ENCODE measurements around the gene LMBR1.
A peak's percentile ranks its signal among the peaks of the same experiment; 100 is the strongest.
"Not testable (repeated sequence)": the region's sequence is repeated elsewhere in the genome, so short reads cannot be mapped to it uniquely, and the experiment has no call there.

The LMBR1 gene

DNA sequence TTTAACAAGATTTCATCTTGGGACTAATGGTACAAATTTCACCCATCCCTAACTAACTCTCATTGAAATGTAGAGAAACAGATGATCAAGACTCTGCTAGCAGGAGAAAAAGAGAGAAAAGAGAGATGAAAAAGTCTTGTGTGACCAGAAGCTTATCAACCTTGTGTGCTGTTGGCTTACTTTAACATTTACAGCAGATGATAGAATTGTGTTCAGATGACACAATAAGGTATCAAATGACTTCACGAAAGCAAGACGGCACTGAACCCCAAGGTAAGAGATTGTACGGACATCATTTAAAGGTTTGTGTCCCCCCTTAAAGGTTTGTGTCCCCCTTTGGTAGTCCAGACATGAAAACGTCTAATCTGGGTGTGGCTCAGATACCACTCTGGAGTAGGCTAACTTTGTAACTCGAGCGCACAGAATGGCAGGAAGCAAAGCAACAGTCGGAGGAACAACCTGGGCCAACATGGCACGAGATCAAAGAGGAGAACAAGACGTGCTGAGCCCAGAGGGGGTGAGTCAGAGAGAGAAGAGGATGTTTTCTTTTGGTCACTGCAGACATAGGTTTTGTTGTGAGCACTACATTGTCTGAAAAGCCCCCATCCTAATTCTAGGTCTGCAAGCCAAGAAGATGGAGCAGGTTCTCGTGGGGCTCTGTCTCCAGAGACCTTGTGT lies 10.4 kb upstream of the LMBR1 start:
- Histone ChIP-seq H3K27ac (ENCODE audit: low read depth, low read length) (no peak overlapping the region), H3K79me2 (ENCODE audit: control insufficient read depth, insufficient read depth, low read length, unreplicated experiment) (no peaks in the 10 kb centered on the region), H3K4me3 (ENCODE audit: low read depth, low read length) (no peak overlapping the region), H3K36me3 (ENCODE audit: insufficient read depth, low read length) (no peaks in the 10 kb centered on the region), H3K4me1 (ENCODE audit: control insufficient read depth, insufficient read depth, low read length, unreplicated experiment) (peaks cover 12% of the 10 kb centered on the region), H2AFZ (ENCODE audit: low read length, unreplicated experiment) (no peak overlapping the region), H3K27me3 (ENCODE audit: insufficient read depth, low read length) (no peaks in the 10 kb centered on the region)

DNA sequence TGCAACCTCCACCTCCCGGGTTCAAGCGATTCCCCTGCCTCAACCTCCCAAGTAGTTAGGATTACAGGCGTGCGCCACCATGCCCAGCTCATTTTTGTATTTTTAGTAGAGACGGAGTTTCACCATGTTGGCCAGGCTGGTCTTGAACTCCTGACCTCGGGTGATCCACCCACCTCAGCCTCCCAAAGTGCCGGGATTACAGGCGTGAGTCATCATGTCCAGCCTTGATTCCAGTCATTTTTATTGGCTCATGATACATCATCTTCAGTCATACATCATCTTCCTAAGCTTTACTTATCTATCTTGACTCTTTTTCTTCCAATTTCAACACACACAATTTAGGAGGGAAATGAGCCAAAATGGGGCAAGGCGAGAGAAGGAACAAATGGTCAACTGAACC lies 7.1 kb upstream of the LMBR1 start:
- not testable (repeated sequence) for H3K79me2 ChIP-seq (ENCODE audit: control insufficient read depth, insufficient read depth, low read length, unreplicated experiment); H3K27ac ChIP-seq (ENCODE audit: low read depth, low read length); H3K4me3 ChIP-seq (ENCODE audit: low read depth, low read length); H3K36me3 ChIP-seq (ENCODE audit: insufficient read depth, low read length); H3K27me3 ChIP-seq (ENCODE audit: insufficient read depth, low read length); H2AFZ ChIP-seq (ENCODE audit: low read length, unreplicated experiment)
- H3K4me1 ChIP-seq (ENCODE audit: control insufficient read depth, insufficient read depth, low read length, unreplicated experiment), result peaks cover 12% of the 10 kb centered on the region

DNA sequence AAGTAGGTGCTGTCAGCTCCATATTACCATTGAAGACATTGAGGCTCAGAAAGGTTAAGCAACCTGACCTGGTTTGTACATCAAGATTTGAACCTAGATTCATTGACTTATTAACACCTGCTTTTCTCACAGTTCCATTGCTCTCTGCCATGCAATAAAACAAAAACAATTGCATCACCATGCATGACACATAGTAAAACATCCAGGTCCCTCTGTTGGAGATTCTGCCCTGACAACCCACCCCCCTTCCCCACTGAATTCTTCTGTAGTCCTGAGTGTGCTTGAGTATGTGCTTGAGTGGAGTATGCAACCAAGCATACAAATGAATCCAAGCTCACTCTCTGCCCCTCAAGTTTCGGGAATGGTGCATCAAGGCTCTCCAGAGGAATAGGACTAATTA lies 6.0 kb upstream of the LMBR1 start:
- peaks cover 12% of the 10 kb centered on the region for H3K4me1 ChIP-seq (ENCODE audit: control insufficient read depth, insufficient read depth, low read length, unreplicated experiment)
- H3K36me3 ChIP-seq (ENCODE audit: insufficient read depth, low read length), result no peaks in the 10 kb centered on the region
- no peak overlapping the region for H2AFZ ChIP-seq (ENCODE audit: low read length, unreplicated experiment)
- H3K79me2 ChIP-seq (ENCODE audit: control insufficient read depth, insufficient read depth, low read length, unreplicated experiment), result no peaks in the 10 kb centered on the region
- no peak overlapping the region for H3K27ac ChIP-seq (ENCODE audit: low read depth, low read length)
- no peak overlapping the region for H3K4me3 ChIP-seq (ENCODE audit: low read depth, low read length)
- H3K27me3 ChIP-seq (ENCODE audit: insufficient read depth, low read length), result no peaks in the 10 kb centered on the region

DNA sequence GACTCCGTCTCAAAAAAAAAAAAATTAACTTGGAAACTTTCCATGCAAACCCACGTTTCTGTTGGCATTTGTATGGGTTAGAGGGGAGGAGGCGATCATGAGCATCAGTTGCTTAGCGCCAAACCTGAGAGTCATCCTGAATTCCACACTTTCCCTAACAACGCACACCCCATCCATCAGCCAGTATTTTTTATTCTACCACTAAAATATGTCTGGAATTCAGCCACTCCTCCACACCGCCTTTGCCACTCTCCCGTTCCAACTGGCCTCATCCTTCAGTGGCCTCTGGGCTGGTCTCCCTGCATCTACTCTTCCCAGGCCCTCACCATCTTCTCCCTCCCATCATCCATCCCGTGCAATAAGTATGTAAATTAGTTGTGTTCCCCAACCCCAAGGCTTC lies 4.7 kb upstream of the LMBR1 start:
- no peak overlapping the region for H2AFZ ChIP-seq (ENCODE audit: low read length, unreplicated experiment)
- H3K4me1 ChIP-seq (ENCODE audit: control insufficient read depth, insufficient read depth, low read length, unreplicated experiment), result peaks cover 4% of the 10 kb centered on the region
- H3K27me3 ChIP-seq (ENCODE audit: insufficient read depth, low read length), result no peaks in the 10 kb centered on the region
- no peaks in the 10 kb centered on the region for H3K36me3 ChIP-seq (ENCODE audit: insufficient read depth, low read length)
- H3K79me2 ChIP-seq (ENCODE audit: control insufficient read depth, insufficient read depth, low read length, unreplicated experiment), result no peaks in the 10 kb centered on the region
- H3K27ac ChIP-seq (ENCODE audit: low read depth, low read length), result no peak overlapping the region
- H3K4me3 ChIP-seq (ENCODE audit: low read depth, low read length), result no peak overlapping the region

DNA sequence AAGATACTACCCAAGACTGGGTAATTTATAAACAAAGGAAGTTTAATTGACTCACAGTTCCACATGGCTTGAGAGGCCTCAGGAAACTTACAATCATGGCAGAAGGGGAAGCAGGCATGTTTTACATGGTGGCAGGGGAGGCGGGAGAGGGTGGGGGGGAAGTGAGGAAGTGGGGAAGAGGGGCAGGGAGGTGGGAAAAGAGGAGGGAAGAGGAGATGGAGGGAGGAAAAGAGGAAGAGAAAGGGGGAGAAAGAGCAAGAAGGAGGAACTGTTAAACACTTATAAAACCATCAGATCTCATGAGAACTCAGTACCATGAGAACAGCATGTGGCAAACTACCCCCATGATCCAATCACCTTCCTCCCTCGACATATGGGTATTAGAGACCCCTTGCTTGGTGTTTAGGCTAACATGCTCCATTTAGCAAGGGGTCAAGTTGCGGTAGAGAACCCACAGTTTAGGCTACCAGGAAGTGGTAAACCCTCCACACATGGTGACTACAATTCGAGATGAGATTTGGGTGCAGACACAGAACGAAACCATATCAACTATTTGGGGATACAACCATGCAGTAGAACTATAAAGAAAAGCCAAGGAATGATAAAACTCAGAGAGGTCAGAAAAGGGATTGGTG lies 3.5 kb upstream of the LMBR1 start:
- no peaks in the 10 kb centered on the region for H3K36me3 ChIP-seq (ENCODE audit: insufficient read depth, low read length)
- H3K79me2 ChIP-seq (ENCODE audit: control insufficient read depth, insufficient read depth, low read length, unreplicated experiment), result peaks cover 9% of the 10 kb centered on the region
- H3K4me1 ChIP-seq (ENCODE audit: control insufficient read depth, insufficient read depth, low read length, unreplicated experiment), result peaks cover 8% of the 10 kb centered on the region
- H3K4me3 ChIP-seq (ENCODE audit: low read depth, low read length), result no peak overlapping the region
- H3K27me3 ChIP-seq (ENCODE audit: insufficient read depth, low read length), result no peaks in the 10 kb centered on the region
- no peak overlapping the region for H3K27ac ChIP-seq (ENCODE audit: low read depth, low read length)
- H2AFZ ChIP-seq (ENCODE audit: low read length, unreplicated experiment), result no peak overlapping the region

DNA sequence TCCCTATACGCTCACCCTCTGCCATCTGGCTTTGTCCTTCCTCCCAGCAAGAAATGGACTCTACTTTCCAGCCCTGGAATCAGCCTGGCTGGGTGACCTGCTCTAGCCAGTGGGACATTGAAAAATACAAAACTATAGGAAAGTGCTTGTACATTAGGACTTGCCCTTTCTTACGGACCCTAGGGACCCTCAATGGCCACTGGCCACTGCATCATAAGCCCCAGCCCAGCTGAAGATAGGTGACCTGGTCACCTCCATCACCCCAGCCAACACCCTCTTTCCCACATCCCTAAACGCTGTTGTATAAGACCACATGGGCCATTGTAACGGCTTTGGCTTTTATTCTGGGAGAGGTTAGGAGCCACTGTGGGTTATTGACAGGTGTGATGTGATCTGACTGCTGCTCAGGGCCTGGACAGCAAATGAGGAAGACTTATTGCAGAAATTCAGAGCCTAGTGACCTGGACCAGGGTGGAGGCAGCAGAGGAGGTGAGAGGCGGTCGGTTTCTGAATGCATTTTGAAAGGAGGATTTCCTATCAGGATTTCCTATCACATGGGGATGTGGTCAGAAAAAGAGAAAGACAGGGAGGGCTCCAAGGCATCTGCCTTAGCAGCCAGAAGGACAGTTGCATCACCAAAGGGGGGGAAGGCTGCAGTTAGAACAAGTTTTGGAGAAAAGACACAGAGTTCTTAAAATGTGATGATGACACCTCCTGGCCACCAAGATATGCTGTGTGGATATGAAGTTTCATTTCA lies 2.2 kb upstream of the LMBR1 start:
- peaks cover 5% of the 10 kb centered on the region for H3K4me1 ChIP-seq (ENCODE audit: control insufficient read depth, insufficient read depth, low read length, unreplicated experiment)
- no peak overlapping the region for H3K27ac ChIP-seq (ENCODE audit: low read depth, low read length)
- H2AFZ ChIP-seq (ENCODE audit: low read length, unreplicated experiment), result no peak overlapping the region

DNA sequence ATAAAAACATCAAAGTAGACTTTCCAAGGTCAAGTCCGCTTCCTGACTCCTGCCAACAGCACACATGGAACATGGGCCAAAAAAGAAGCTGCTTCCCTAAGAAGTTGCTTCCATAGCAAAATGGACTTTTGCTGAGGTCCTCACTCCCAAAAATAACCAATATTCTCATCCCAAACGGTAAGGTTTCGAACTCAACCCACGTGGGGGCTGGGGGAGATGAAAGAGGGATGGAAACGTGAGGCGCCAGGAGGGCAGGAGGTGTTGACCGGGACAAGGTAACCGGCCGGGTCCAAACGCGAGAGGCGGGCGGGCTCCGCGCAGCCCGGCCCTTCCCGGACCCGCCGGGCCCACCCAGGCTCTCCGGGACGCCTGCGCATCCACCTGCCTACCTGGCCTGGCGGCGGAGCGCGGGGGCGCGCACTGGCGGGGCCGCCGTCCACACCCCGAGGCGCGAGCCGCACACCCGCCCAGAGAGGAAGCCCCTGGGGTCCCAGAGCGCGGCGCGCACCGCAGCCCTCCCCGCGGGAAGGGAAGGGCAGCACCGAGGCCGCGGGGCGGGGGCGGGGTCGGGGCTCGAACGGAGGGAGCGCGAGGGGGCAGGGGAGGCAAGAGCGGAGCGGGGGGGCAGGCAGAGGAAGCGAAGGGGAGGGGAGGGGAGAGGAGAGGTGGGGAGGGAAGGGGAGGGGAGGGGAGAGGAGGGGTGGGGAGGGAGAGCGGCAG lies 742 bp downstream of the LMBR1 start:
- Histone ChIP-seq H3K4me3 (ENCODE audit: low read depth, low read length) (peak overlapping the region; percentile 80), H3K79me2 (ENCODE audit: control insufficient read depth, insufficient read depth, low read length, unreplicated experiment) (peaks cover 33% of the 10 kb centered on the region), H3K4me1 (ENCODE audit: control insufficient read depth, insufficient read depth, low read length, unreplicated experiment) (peaks cover 4% of the 10 kb centered on the region), H3K36me3 (ENCODE audit: insufficient read depth, low read length) (0 out of 2 replicates have a peak, but pooled peaks cover 6% of the 10 kb centered on the region), H3K27me3 (ENCODE audit: insufficient read depth, low read length) (no peaks in the 10 kb centered on the region), H2AFZ (ENCODE audit: low read length, unreplicated experiment) (peak overlapping the region; percentile 19), H3K27ac (ENCODE audit: low read depth, low read length) (no peak overlapping the region)

More for the DNA sequence above, 2.2 kb upstream of the LMBR1 start:
- Histone ChIP-seq H3K79me2 (ENCODE audit: control insufficient read depth, insufficient read depth, low read length, unreplicated experiment) (peaks cover 18% of the 10 kb centered on the region), H3K36me3 (ENCODE audit: insufficient read depth, low read length) (no peaks in the 10 kb centered on the region), H3K27me3 (ENCODE audit: insufficient read depth, low read length) (no peaks in the 10 kb centered on the region), H3K4me3 (ENCODE audit: low read depth, low read length) (no peak overlapping the region; the same call in 1 of the 2 replicates)

DNA sequence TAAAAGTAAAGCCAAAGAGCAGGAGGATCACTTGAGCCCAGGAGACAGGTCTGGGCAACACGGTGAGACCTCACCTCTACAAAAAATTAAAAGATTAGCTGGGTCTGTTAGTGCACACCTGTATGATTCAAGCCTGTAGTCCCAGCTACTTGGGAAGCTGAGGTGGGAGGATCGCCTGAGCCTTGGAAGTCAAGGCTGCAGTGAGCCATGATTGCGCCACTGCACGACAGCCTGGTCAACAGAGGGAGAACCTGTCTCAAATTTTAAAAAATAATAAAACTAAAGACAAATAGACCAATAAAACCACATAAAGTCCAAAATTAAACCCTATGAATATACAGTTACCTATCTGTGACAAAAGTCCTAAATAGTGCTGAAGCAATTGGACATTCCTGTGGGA lies 3.2 kb downstream of the LMBR1 start:
- H3K27me3 ChIP-seq (ENCODE audit: insufficient read depth, low read length), result no peaks in the 10 kb centered on the region
- no peak overlapping the region for H2AFZ ChIP-seq (ENCODE audit: low read length, unreplicated experiment)

DNA sequence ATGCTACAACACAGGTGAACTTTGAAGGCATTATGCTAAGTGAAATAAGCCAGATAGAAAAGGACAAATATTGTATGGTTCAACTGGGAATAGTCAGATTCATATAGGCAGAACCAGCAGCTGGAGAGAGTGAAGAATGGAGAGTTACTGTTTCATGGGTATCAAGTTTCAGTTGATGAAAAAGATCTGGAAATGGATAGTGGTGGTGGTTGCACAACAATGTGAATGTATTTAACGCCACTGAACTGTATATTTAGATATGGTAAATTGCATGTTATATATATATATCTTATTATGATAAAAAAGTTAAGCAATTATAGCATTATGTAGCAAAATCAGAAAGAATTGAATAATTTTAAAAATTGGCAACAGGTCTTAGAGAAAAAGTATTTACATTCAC lies 3.9 kb downstream of the LMBR1 start:
- Histone ChIP-seq H3K27ac (ENCODE audit: low read depth, low read length) (no peak overlapping the region), H3K36me3 (ENCODE audit: insufficient read depth, low read length) (0 out of 2 replicates have a peak, but pooled peaks cover 6% of the 10 kb centered on the region), H2AFZ (ENCODE audit: low read length, unreplicated experiment) (no peak overlapping the region), H3K4me3 (ENCODE audit: low read depth, low read length) (no peak overlapping the region), H3K27me3 (ENCODE audit: insufficient read depth, low read length) (no peaks in the 10 kb centered on the region), H3K79me2 (ENCODE audit: control insufficient read depth, insufficient read depth, low read length, unreplicated experiment) (peaks cover 38% of the 10 kb centered on the region), H3K4me1 (ENCODE audit: control insufficient read depth, insufficient read depth, low read length, unreplicated experiment) (peaks cover 4% of the 10 kb centered on the region)

More for the DNA sequence above, 3.2 kb downstream of the LMBR1 start:
- Histone ChIP-seq H3K79me2 (ENCODE audit: control insufficient read depth, insufficient read depth, low read length, unreplicated experiment) (peaks cover 34% of the 10 kb centered on the region), H3K4me1 (ENCODE audit: control insufficient read depth, insufficient read depth, low read length, unreplicated experiment) (peaks cover 4% of the 10 kb centered on the region), H3K27ac (ENCODE audit: low read depth, low read length) (no peak overlapping the region), H3K4me3 (ENCODE audit: low read depth, low read length) (no peak overlapping the region), H3K36me3 (ENCODE audit: insufficient read depth, low read length) (0 out of 2 replicates have a peak, but pooled peaks cover 6% of the 10 kb centered on the region)

DNA sequence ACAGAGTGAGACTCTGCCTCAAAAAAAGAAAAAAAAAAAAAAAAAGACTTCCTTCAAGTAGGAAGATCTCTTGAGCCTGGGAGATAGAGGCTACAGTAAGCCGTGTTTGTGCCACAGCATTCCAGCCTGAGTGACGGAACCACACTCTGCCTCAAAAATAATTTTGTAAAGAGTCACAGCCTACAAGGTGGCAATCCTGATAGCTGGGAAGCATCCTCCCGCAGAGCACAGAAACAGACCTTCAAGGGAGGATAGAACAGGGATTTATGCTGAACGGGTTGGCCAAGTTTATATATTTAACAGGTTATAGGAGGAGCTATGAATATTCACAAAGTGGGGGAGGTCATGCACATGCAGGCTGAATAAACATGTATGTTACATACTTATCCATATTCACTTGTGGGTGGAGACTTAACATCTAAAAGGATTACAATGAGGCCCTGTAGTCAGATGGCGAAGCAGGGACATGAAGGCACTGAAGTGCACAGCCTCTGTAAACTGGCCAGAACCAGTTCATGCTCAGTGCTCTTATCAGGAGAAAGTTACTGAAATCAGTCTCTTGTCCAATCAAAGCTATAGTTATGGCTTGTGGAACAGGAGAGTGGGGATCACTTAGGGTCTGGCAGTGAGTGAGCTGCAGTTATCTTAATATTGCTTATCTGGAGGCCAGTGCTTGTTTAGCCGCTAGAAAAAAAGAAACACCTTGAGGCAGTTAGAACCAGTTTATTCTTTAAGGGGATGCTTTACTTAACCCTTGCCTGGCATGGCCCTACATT lies 6.8 kb downstream of the LMBR1 start:
- no peaks in the 10 kb centered on the region for H3K4me1 ChIP-seq (ENCODE audit: control insufficient read depth, insufficient read depth, low read length, unreplicated experiment)
- H3K4me3 ChIP-seq (ENCODE audit: low read depth, low read length), result no peak overlapping the region
- no peak overlapping the region for H3K27ac ChIP-seq (ENCODE audit: low read depth, low read length)
- H3K79me2 ChIP-seq (ENCODE audit: control insufficient read depth, insufficient read depth, low read length, unreplicated experiment), result peaks cover 39% of the 10 kb centered on the region
- H3K27me3 ChIP-seq (ENCODE audit: insufficient read depth, low read length), result no peaks in the 10 kb centered on the region
- H3K36me3 ChIP-seq (ENCODE audit: insufficient read depth, low read length), result 0 out of 2 replicates have a peak, but pooled peaks cover 6% of the 10 kb centered on the region
- H2AFZ ChIP-seq (ENCODE audit: low read length, unreplicated experiment), result no peak overlapping the region
